IPS DF 6.9 (cell line): Measurements from ENCODE around the gene PIEZO1.

ENCODE experiments used
- DNase-seq: peaks from one replicate; pipeline ENCODE4 v3.0.0-alpha.2; 2013; ENCODE audit warnings: low read depth, low spot score
- H3K27ac ChIP-seq: one replicate; pipeline ENCODE4 v1.5.1; 2013; ENCODE audit warnings: low read length, control low read depth
- H3K27me3 ChIP-seq: 2 replicates; pipeline ENCODE4 v1.6.1; 2013; ENCODE audit warnings: mild to moderate bottlenecking, low read length; ENCODE audit not compliant: control insufficient read depth, insufficient read depth
- H3K36me3 ChIP-seq: 2 replicates; pipeline ENCODE4 v1.6.1; 2013; ENCODE audit warnings: low read length; ENCODE audit not compliant: control insufficient read depth, insufficient read depth
- H3K4me1 ChIP-seq: 2 replicates; pipeline ENCODE4 v1.6.1; 2013; ENCODE audit warnings: low read length; ENCODE audit not compliant: control insufficient read depth, insufficient read depth
- H3K4me3 ChIP-seq: 2 replicates; pipeline ENCODE4 v1.5.1; 2013; ENCODE audit warnings: mild to moderate bottlenecking, low read length
- H3K9me3 ChIP-seq: 2 replicates; pipeline ENCODE4 v1.6.1; 2013; ENCODE audit warnings: low read length, inconsistent platforms; ENCODE audit not compliant: control insufficient read depth, insufficient read depth
- WGBS: extraction: QIAGEN DNeasy Blood & Tissue Kit; methylation state at CpG from one replicate; pipeline ENCODE4 v1.1.7; 2013; ENCODE audit warnings: mixed read lengths, missing lambda C conversion rate; ENCODE audit not compliant: insufficient read length, insufficient coverage; 5-methylcytosine and 5-hydroxymethylcytosine counted together

The PIEZO1 gene

DNA sequence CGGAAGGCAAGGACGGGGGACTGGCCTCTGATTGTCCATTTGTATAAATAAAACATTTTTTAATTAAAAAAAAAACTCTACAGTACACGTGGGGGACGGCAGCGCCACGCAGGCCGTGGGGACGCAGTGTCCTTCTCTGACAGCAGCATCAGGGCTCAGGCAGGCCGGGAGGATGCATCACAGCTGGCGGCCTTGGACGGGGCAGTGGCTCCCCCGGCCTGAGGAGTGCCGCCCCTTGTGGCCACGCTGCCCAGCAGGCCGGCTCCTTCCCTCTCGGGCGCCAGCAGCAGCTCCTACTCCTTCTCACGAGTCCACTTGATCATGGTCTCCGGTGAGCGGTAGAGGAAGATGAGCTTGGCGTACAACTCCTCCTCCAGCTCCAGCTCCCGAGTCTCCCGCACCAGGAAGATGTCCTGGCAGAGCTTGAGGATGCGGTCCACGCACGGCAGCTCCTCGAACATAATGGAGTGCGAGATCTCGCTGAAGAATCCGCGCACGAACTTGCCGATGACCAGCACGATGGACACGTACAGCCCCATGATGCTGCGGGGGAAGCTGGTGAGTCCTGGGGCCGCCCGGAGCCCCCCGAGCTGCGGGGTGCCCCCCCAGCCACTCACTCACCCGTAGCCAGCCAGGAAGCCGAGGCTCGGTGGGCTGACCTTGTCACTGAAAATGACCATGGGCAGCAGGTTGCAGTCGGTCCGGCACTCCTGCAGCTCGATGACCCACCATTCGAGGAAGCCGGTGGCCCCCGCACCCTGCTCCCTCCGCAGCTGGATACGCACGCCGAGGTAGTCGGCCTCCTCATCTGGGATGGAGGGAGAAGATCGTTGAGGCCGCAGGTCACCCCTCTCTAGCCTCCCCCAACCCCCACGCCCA is 69.5 kb downstream of the PIEZO1 start:
- Histone ChIP-seq H3K27ac (no peak overlapping the region), H3K4me1 (no peaks in the 10 kb centered on the region; the same call in 1 of the 2 replicates), H3K27me3 (no peaks in the 10 kb centered on the region), H3K36me3 (peaks cover 25% of the 10 kb centered on the region), H3K4me3 (no peak overlapping the region), H3K9me3 (no peaks in the 10 kb centered on the region)
- no peak for DNase-seq
- no CpG with 5 or more reads among the region's 57 CpGs for WGBS

DNA sequence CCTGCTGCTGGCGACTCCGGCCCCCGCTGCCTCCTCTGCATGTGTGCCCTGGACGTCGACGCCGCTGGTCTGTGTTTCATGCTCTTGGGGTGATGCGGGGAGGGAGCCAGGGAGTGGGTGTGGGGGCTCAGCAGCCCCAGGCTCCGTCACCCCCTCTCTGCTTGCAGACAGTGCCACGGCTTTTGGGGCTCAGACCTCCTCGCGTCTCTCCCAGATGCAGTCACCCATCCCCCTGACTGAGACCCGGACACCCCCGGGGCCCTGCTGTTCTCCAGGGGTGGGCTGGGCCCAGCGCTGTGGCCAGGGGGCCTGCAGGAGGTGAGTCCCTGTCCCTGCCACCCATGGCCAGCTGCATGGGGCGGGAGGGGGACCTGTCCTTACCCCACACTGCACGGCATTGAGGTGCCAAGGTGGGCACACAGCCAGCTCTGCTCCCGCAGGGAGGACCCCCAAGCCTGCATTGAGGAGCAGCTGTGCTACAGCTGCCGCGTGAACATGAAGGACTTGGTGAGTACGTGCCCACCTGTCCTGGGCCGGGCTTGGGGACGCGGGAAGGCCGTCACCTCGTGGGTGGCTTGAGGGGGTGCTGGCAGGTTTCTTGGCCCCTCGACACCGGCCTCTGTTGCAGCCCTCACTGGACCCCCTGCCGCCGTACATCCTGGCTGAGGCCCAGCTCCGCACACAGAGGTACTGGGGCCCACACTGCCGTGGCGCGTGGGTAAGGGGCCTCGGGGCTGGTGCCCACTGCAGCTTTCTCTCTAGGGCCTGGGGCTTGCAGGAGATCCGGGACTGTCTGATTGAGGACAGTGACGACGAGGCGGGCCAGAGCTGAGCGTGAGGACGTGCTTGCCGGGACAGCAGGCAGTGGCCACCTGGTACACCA is 70.4 kb downstream of the PIEZO1 start:
- DNase-seq = no peak
- peaks cover 25% of the 10 kb centered on the region for H3K36me3 ChIP-seq

DNA sequence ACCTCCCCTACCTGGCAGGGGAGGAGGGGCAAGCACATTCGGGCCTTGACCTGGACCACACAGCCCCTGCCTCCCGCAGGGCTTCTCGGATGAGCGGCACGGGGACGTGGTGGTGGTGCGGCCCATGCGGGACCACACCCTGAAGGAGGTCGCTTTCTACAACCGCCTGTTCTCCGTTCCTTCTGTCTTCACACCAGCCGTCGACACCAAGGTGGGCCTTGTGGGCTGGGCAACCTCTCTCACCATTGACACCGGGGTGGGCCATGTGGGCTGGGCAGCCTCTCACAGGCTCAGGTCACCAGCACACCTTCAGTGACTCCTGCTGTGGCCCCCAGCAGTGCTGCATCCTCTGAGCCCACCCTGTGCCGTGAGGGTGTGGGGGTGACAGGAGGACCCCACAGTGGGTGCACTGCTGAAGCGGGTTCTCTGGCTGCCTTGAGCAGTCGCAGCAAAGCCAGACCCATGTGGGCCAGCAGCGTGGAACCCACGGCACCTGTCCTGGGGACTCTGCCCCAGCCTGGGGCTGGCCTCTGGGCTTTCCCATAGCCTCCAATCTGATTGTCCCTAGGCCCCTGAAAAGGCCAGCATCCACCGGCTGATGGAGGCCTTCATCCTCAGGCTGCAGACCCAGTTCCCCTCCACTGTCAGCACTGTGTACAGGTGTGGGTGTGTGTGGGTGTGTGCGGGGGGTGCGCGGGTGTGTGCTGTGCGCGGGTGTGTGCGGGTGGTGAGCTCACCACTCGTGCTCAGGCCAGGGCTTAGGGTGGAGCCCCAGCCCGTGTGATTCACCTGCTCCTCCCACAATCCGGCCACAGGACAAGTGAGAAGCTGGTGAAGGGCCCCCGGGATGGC is 71.2 kb downstream of the PIEZO1 start:
- Histone ChIP-seq H3K27me3 (no peaks in the 10 kb centered on the region), H3K36me3 (peaks cover 25% of the 10 kb centered on the region), H3K27ac (no peak overlapping the region), H3K4me3 (no peak overlapping the region), H3K9me3 (no peaks in the 10 kb centered on the region), H3K4me1 (no peaks in the 10 kb centered on the region; the same call in 1 of the 2 replicates)
- WGBS = no CpG with 5 or more reads among the region's 30 CpGs
- no peak for DNase-seq

More for the DNA sequence above, 70.4 kb downstream of the PIEZO1 start:
- Histone ChIP-seq H3K27me3 (no peaks in the 10 kb centered on the region), H3K27ac (no peak overlapping the region), H3K4me1 (no peaks in the 10 kb centered on the region; the same call in 1 of the 2 replicates), H3K9me3 (no peaks in the 10 kb centered on the region), H3K4me3 (no peak overlapping the region)
- WGBS = no CpG with 5 or more reads among the region's 42 CpGs

DNA sequence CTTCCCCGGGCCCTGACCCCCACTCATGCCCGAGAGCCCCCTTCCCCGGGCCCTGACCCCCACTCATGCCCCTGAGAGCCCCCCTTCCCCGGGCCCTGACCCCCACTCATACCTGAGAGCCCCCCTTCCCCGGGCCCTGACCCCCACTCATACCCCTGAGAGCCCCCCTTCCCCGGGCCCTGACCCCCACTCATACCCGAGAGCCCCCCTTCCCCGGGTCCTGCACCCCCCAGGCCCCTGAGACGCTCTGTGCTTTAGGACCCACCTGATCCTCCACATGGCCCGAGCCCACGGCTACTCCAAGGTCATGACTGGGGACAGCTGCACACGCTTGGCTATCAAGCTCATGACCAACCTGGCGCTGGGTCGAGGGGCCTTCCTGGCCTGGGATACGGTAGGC is 72.0 kb downstream of the PIEZO1 start:
- H3K27me3 ChIP-seq = no peaks in the 10 kb centered on the region
- H3K36me3 ChIP-seq = peaks cover 25% of the 10 kb centered on the region
- H3K9me3 ChIP-seq = no peaks in the 10 kb centered on the region
- no CpG with 5 or more reads among the region's 15 CpGs for WGBS
- H3K4me3 ChIP-seq = no peak overlapping the region
- no peaks in the 10 kb centered on the region; the same call in 1 of the 2 replicates for H3K4me1 ChIP-seq
- H3K27ac ChIP-seq = no peak overlapping the region
- no peak for DNase-seq

DNA sequence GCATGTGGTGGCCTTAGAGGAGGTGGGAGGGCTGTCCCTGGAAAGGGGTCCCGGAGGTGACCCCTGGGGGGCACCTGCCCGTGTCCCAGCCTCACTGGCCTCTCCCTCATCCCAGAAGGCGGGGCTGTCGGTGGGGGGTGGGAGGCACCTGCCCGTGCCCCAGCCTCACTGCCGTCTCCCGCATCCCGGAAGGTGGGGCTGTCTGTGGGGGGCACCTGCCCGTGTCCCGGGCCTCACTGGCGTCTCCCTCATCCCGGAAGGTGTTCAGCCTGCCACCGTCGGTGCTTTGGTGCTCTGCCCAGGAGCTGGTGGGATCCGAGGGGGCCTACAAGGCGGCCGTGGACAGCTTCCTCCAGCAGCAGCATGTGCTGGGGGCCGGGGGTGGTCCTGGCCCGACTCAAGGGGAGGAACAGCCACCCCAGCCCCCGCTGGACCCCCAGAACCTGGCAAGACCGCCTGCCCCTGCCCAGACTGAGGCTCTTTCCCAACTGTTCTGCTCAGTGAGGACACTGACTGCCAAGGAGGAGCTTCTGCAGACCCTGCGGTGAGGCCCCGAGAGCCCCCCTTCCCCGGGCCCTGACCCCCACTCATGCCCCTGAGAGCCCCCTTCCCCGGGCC is 72.5 kb downstream of the PIEZO1 start:
- WGBS = no CpG with 5 or more reads among the region's 25 CpGs
- H3K36me3 ChIP-seq = peaks cover 25% of the 10 kb centered on the region
- H3K27me3 ChIP-seq = no peaks in the 10 kb centered on the region
- no peak overlapping the region for H3K27ac ChIP-seq
- no peaks in the 10 kb centered on the region; the same call in 1 of the 2 replicates for H3K4me1 ChIP-seq
- H3K4me3 ChIP-seq = no peak overlapping the region
- H3K9me3 ChIP-seq = no peaks in the 10 kb centered on the region
- DNase-seq = no peak

DNA sequence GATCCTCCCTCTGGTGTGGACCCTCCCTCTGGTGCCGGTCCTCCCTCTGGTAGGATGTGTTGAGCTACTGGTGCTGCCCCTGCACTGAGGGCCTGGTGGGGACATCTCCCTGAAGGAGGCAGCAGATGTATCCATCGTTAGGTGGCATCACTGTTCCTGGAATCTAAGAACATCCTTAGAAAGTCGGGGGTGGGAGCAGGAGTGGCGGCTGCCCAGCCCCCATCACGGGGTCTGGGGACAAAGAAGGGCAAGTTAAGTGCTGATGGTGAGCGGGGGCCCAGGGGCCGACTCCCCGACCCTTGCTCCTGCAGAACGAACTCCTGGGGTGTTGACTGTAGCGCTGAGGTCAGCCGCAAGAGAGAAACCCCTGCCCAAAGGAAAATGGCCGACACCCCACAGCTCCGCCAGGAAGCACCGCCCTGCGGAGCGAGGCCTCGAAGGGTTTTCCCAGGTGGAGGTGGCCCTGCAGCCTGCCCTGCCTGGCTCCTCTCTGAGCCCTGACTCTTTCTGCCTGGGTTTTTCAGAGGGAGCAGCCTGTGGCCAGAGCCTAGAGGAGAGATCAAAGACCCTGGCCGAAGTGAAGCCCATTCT is 73.2 kb downstream of the PIEZO1 start:
- WGBS = no CpG with 5 or more reads among the region's 18 CpGs
- Histone ChIP-seq H3K27me3 (no peaks in the 10 kb centered on the region), H3K9me3 (no peaks in the 10 kb centered on the region), H3K4me1 (no peaks in the 10 kb centered on the region; the same call in 1 of the 2 replicates), H3K36me3 (peaks cover 22% of the 10 kb centered on the region), H3K27ac (no peak overlapping the region), H3K4me3 (no peak overlapping the region)
- DNase-seq = no peak

DNA sequence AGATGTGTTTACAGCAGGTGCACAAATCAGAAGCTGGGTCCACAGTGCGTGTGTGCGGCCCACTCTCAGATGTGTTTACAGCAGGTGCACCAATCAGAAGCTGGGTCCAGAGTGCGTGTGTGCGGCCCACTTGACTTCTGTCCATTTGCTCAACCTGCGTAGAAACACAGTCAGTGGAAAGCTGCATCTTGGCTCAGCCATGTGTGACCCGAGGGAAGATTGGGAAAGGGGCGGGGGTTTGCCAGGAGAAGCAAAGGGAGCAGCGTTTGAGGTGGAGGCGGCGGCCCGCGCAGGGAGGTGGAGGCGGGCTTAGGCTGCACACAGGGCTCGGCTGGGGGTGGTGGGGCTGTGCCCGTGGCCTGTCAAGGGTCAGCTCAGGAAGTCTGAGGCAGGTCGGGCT is 74.5 kb downstream of the PIEZO1 start:
- DNase-seq = no peak
- Histone ChIP-seq H3K4me3 (no peak overlapping the region), H3K9me3 (no peaks in the 10 kb centered on the region), H3K4me1 (no peaks in the 10 kb centered on the region; the same call in 1 of the 2 replicates), H3K27ac (no peak overlapping the region), H3K36me3 (peaks cover 13% of the 10 kb centered on the region), H3K27me3 (no peaks in the 10 kb centered on the region)
- WGBS = no CpG with 5 or more reads among the region's 16 CpGs

DNA sequence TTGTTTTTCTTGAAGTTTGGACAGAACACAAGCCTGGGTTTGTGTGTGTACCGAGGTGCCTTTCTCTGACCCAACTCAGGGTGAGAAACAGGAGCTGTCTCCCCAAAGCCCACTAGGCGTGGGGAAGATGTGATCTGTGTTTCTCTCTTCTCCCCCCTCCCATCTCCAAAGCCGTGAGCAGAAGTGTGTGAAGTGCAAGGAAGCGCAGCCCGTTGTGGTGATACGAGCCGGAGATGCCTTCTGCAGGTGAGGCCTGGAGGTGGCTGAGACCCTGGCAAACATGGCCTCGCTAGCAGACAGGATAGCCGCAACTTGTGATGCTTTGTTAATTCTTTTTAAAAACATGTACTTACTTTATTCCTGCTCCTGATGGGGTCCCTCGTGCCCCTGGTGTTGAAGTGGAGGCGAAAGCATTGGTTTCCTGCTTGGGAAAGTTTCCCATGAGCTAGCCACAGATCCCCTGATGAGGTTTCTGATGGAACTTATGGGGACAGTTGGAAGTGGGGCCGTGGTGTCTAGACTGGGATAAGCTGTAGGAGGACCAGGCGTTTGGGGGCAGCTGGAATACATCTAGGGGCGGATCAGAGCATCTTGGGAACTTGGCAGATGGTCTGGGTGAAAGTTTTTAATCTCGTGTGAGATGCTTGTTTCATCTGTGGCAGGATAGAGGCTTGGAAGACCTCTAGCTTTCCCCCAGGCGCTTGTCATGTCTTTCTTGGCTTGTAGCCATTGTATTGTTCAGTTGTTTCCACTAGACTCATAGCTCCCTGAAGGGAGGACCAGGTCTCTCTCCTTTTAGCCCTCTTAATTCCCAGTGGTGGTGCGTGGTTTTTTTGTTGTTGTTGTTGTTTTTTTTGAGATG is 77.8 kb downstream of the PIEZO1 start:
- H3K9me3 ChIP-seq = no peaks in the 10 kb centered on the region
- H3K27me3 ChIP-seq = no peaks in the 10 kb centered on the region
- peak overlapping the region; percentile 82; the same call in 1 of the 2 replicates for H3K4me3 ChIP-seq
- H3K36me3 ChIP-seq = no peaks in the 10 kb centered on the region
- no peak for DNase-seq
- H3K27ac ChIP-seq = no peak overlapping the region
- WGBS = no CpG with 5 or more reads among the region's 17 CpGs
- no peaks in the 10 kb centered on the region; the same call in 1 of the 2 replicates for H3K4me1 ChIP-seq
